ENCODE data around the gene TBL1X.

DNA sequence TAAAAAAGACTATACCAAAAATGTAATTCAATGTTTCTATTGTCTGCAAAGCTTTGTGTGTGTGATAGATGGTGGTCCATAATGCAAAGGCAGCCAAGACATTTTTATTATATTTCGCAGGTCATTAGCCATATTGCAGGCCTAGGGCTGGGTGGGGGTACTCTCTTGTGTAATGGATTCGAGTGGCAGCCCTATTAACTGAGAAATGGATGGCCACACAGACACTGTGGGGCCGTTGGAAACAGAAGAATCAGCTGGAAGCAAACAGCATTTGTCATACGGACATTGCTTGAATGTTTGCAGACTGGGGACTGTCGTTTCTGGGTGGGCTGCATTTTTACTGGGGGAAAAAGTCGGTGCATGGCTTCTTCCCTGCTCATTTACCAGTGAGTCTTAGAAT lies 199.4 kb downstream of the TBL1X start:
- TF ChIP-seq, protein P1, sequence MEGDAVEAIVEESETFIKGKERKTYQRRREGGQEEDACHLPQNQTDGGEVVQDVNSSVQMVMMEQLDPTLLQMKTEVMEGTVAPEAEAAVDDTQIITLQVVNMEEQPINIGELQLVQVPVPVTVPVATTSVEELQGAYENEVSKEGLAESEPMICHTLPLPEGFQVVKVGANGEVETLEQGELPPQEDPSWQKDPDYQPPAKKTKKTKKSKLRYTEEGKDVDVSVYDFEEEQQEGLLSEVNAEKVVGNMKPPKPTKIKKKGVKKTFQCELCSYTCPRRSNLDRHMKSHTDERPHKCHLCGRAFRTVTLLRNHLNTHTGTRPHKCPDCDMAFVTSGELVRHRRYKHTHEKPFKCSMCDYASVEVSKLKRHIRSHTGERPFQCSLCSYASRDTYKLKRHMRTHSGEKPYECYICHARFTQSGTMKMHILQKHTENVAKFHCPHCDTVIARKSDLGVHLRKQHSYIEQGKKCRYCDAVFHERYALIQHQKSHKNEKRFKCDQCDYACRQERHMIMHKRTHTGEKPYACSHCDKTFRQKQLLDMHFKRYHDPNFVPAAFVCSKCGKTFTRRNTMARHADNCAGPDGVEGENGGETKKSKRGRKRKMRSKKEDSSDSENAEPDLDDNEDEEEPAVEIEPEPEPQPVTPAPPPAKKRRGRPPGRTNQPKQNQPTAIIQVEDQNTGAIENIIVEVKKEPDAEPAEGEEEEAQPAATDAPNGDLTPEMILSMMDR (optimal IDR thresholded peaks at IDR 0.05 in 1 of 3, IDR thresholded peaks at IDR 0.05 in 1 of 3, conservative IDR thresholded peaks at IDR 0.05 in 1 of 3; ENCODE audit: extremely low read depth in 1 of 3, insufficient read depth in 2 of 3, low read length in 3 of 3), result no peak
- TF ChIP-seq EZH2 (IDR thresholded peaks at IDR 0.05; ENCODE audit: low read length), result no peak

Measured in keratinocyte (primary cell).